K562 (cell line): ENCODE results near the gene ABCC5. TPM values are rescaled to one million over a fixed set of nuclear protein-coding genes. Genes with fewer than 3 reads are reported as not detected.

Source experiments
- BHLHE40 ChIP-seq: IDR thresholded peaks from 2 replicates; pipeline ENCODE4 v1.6.1; 2011; ENCODE audit warnings: low read length, improper control_type of control experiment
- KAT2B ChIP-seq: IDR thresholded peaks from one replicate; pipeline ENCODE4 v1.6.1; 2012; ENCODE audit warnings: low read depth, mild to moderate bottlenecking, control low read depth, inconsistent platforms, low read length, moderate library complexity
- KAT8 ChIP-seq: fragments of 450-650 bp; IDR thresholded peaks from 2 replicates; pipeline ENCODE4 v1.6.1; 2016; ENCODE audit warnings: low read depth, mild to moderate bottlenecking
- NR2C1 ChIP-seq, 2 experiments: fragments of 450-650 bp; IDR thresholded peaks; 2 replicates each; pipeline ENCODE4 v1.6.1; 2017; ENCODE audit warnings: mild to moderate bottlenecking in 2 of 2, antibody characterized with exemption in 1 of 2, inconsistent platforms in 1 of 2, missing compliant biosample characterization in 1 of 2, missing genetic modification characterization in 1 of 2
- POLR2H ChIP-seq: IDR thresholded peaks from 2 replicates; pipeline ENCODE4 v1.6.1; 2016; ENCODE audit warnings: missing genetic modification characterization, low read depth, mild to moderate bottlenecking, control low read depth, missing compliant biosample characterization, moderate library complexity
- RBM25 ChIP-seq: fragments of 200-400 bp; formaldehyde crosslinking; IDR thresholded peaks from 2 replicates; pipeline ENCODE4 v1.6.1; 2018; ENCODE audit warnings: low read length, low read depth, moderate library complexity; ENCODE audit not compliant: severe bottlenecking
- SAFB ChIP-seq: fragments of 200-400 bp; formaldehyde crosslinking; IDR thresholded peaks from 2 replicates; pipeline ENCODE4 v1.6.1; 2017; ENCODE audit warnings: low read depth, low read length, borderline replicate concordance
- ZNF699 ChIP-seq: fragments of 250-450 bp; sonication (Bioruptor Pico); IDR thresholded peaks from 2 replicates; pipeline ENCODE4 v1.8.0; 2021; ENCODE audit warnings: mild to moderate bottlenecking, moderate library complexity; ENCODE audit not compliant: insufficient replicate concordance
- polyA plus RNA-seq, 8 experiments: library from polyadenylated mRNA; depleted of rRNA in 4 of 8; stranded (reverse) in 5 of 8; unstranded in 3 of 8; fragments of >200 nt; fragmentation: Nextera tagmentation in 2 of 8; fragmentation: Illumina TruSeq in 1 of 8; extraction: Ambion mirVana in 2 of 8; extraction: Trizol in 1 of 8; gene quantifications; 2 replicates each; pipeline versions ENCODE4 v1.2.1 to v1.2.3, GENCODE V29; 2011 to 2014; ENCODE audit warnings: inconsistent platforms in 1 of 8, missing spikeins in 1 of 8
- total RNA-seq, 7 experiments: library from RNA; depleted of rRNA in 6 of 7; stranded (reverse); fragments of >200 nt in 6 of 7; fragmentation: Illumina TruSeq in 2 of 7; extraction: Trizol in 2 of 7; gene quantifications; 2 replicates each; pipeline versions ENCODE4 v1.2.1 to v1.2.3, GENCODE V29; 2011 to 2021; ENCODE audit warnings: low replicate concordance in 1 of 7
- TF ChIP-seq, protein P1 (sequence below): fragments of 450-650 bp; IDR thresholded peaks from 2 replicates; pipeline ENCODE4 v1.6.1; 2016; ENCODE audit warnings: borderline replicate concordance
- TF ChIP-seq, protein P2 (sequence below), 2 experiments: IDR thresholded peaks; 2 replicates each; pipeline ENCODE4 v1.6.1; 2011; ENCODE audit warnings: borderline replicate concordance in 1 of 2, control low read depth in 1 of 2, low read depth in 1 of 2, low read length in 1 of 2, mild to moderate bottlenecking in 1 of 2, mixed read lengths in 1 of 2, moderate library complexity in 1 of 2; ENCODE audit not compliant: insufficient read depth in 1 of 2, insufficient read length in 1 of 2, poor library complexity in 1 of 2, severe bottlenecking in 1 of 2; ENCODE audit errors: extremely low read depth in 1 of 2
- TF ChIP-seq, protein P3 (sequence below), 2 experiments: fragments of 450-650 bp; formaldehyde crosslinking in 1 of 2; IDR thresholded peaks; 2 replicates each; pipeline versions ENCODE4 v1.4.0 to v1.6.1; 2014 to 2020; ENCODE audit warnings: mild to moderate bottlenecking in 2 of 2, borderline replicate concordance in 1 of 2, low read depth in 1 of 2
- TF ChIP-seq, protein P4 (sequence below): fragments of 450-650 bp; IDR thresholded peaks from 2 replicates; pipeline ENCODE4 v1.6.1; 2017; ENCODE audit warnings: mild to moderate bottlenecking, moderate library complexity

Gene ABCC5
- total and polyA plus RNA-seq, 9 of the 15 experiments (the other 6 are each of a cell fraction or from before 2014, with no cell fraction given) = 22.0 to 53.0 (median 41.9) TPM

DNA sequence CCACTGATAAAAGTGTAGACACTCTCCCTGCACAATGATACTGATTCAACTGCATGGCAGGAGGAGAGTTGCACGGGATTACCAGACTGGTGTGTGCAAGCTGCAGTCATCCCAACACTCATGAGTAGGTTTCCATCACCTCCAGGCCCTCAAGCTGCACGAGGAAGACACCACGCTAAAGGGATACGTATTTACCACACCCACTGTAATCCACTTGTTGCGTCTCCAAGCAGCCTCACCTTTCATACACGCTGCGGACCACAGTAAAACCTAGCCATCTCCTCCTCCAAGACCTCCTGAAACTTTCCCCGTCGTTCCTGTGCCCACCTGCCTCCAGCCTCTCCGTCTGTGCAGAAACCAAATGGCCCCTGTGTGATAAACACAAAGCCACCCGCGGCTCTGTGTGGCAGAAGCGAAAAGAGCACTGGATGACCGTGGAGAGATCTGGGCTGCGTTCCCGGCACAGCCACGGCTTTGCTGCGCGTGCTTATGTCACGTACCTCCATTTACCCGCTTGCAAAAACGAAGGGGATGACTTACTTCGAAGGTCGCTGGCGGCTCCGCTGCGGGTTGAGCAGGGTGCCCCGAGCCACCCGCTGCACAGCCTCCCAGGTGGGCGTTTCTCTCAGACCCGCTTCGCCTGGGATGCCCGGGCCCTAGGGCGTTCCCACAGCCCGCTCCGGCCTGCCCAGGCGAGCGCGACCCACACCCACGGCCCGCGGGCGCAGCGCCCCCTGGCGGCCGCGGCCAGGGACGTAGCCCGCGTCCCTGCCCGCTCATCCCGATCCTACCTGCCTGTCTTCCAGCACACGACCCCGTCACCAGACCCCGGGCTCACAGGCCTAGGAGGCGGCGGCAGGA, 643 bp downstream of the ABCC5 start (continued):
- TF ChIP-seq, protein P1, sequence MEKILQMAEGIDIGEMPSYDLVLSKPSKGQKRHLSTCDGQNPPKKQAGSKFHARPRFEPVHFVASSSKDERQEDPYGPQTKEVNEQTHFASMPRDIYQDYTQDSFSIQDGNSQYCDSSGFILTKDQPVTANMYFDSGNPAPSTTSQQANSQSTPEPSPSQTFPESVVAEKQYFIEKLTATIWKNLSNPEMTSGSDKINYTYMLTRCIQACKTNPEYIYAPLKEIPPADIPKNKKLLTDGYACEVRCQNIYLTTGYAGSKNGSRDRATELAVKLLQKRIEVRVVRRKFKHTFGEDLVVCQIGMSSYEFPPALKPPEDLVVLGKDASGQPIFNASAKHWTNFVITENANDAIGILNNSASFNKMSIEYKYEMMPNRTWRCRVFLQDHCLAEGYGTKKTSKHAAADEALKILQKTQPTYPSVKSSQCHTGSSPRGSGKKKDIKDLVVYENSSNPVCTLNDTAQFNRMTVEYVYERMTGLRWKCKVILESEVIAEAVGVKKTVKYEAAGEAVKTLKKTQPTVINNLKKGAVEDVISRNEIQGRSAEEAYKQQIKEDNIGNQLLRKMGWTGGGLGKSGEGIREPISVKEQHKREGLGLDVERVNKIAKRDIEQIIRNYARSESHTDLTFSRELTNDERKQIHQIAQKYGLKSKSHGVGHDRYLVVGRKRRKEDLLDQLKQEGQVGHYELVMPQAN = peak; percentile 54; the same call in 1 of the 2 replicates
- TF ChIP-seq BHLHE40 = peak; percentile 18; the same call in 1 of the 2 replicates
- TF ChIP-seq ZNF699 (CRISPR knock-in tag) = no peak
- no peak for TF ChIP-seq KAT8
- no peak for TF ChIP-seq KAT2B
- TF ChIP-seq NR2C1 (IDR thresholded peaks at IDR 0.05) = no peak
- no peak for TF ChIP-seq NR2C1 (tag; IDR thresholded peaks at IDR 0.05)
- no peak for TF ChIP-seq POLR2H
- peak; percentile 96 for TF ChIP-seq SAFB
- TF ChIP-seq, protein P2, sequence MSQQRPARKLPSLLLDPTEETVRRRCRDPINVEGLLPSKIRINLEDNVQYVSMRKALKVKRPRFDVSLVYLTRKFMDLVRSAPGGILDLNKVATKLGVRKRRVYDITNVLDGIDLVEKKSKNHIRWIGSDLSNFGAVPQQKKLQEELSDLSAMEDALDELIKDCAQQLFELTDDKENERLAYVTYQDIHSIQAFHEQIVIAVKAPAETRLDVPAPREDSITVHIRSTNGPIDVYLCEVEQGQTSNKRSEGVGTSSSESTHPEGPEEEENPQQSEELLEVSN (IDR thresholded peaks at IDR 0.05; ENCODE audit: borderline replicate concordance in 1 of 2, extremely low read depth in 1 of 2, insufficient read depth in 1 of 2, insufficient read length in 1 of 2, low read depth in 1 of 2, low read length in 1 of 2, poor library complexity in 1 of 2, severe bottlenecking in 1 of 2) = peak; percentile 26 to 63
- TF ChIP-seq, protein P3, sequence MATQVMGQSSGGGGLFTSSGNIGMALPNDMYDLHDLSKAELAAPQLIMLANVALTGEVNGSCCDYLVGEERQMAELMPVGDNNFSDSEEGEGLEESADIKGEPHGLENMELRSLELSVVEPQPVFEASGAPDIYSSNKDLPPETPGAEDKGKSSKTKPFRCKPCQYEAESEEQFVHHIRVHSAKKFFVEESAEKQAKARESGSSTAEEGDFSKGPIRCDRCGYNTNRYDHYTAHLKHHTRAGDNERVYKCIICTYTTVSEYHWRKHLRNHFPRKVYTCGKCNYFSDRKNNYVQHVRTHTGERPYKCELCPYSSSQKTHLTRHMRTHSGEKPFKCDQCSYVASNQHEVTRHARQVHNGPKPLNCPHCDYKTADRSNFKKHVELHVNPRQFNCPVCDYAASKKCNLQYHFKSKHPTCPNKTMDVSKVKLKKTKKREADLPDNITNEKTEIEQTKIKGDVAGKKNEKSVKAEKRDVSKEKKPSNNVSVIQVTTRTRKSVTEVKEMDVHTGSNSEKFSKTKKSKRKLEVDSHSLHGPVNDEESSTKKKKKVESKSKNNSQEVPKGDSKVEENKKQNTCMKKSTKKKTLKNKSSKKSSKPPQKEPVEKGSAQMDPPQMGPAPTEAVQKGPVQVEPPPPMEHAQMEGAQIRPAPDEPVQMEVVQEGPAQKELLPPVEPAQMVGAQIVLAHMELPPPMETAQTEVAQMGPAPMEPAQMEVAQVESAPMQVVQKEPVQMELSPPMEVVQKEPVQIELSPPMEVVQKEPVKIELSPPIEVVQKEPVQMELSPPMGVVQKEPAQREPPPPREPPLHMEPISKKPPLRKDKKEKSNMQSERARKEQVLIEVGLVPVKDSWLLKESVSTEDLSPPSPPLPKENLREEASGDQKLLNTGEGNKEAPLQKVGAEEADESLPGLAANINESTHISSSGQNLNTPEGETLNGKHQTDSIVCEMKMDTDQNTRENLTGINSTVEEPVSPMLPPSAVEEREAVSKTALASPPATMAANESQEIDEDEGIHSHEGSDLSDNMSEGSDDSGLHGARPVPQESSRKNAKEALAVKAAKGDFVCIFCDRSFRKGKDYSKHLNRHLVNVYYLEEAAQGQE (IDR thresholded peaks at IDR 0.05; ENCODE audit: borderline replicate concordance) = peak; percentile 81
- TF ChIP-seq, protein P3 (CRISPR knock-in tag; IDR thresholded peaks at IDR 0.05; ENCODE audit: low read depth) = no peak
- TF ChIP-seq, protein P4, sequence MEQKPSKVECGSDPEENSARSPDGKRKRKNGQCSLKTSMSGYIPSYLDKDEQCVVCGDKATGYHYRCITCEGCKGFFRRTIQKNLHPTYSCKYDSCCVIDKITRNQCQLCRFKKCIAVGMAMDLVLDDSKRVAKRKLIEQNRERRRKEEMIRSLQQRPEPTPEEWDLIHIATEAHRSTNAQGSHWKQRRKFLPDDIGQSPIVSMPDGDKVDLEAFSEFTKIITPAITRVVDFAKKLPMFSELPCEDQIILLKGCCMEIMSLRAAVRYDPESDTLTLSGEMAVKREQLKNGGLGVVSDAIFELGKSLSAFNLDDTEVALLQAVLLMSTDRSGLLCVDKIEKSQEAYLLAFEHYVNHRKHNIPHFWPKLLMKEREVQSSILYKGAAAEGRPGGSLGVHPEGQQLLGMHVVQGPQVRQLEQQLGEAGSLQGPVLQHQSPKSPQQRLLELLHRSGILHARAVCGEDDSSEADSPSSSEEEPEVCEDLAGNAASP = no peak
- peak; percentile 49 for TF ChIP-seq RBM25
